Neural cell (in vitro differentiated cells): ENCODE data around the gene C1orf210. TPM values are rescaled to one million over a fixed set of nuclear protein-coding genes. Genes with fewer than 3 reads are reported as not detected.

Experiments
- H2AFZ ChIP-seq: fragments of 200-600, 300-800 bp; sonication (generic), shearing (Covaris generic); 2 replicates; pipeline ENCODE4 v1.6.0; 2014; ENCODE audit warnings: low read depth, mild to moderate bottlenecking, antibody characterized with exemption, low read length, moderate library complexity
- H3F3A ChIP-seq: fragments of 200-600 bp; shearing (Covaris generic); 2 replicates; pipeline ENCODE4 v1.6.1; 2016; ENCODE audit warnings: mild to moderate bottlenecking, moderate library complexity, mixed read lengths, antibody characterized with exemption, low read length; ENCODE audit not compliant: insufficient read depth, poor library complexity, severe bottlenecking
- H3K27ac ChIP-seq: fragments of 200-600, 300-800 bp; sonication (generic), shearing (Covaris generic); 2 replicates; pipeline ENCODE4 v1.5.1; 2014; ENCODE audit warnings: mild to moderate bottlenecking, low read length, moderate library complexity
- H3K27me3 ChIP-seq: fragments of 300-800, 200-600 bp; sonication (generic), shearing (Covaris generic); 2 replicates; pipeline ENCODE4 v1.6.0; 2014; ENCODE audit warnings: mild to moderate bottlenecking, low read depth, low read length, moderate library complexity; ENCODE audit not compliant: insufficient read depth
- H3K36me3 ChIP-seq: fragments of 300-800, 200-600 bp; sonication (generic), shearing (Covaris generic); 2 replicates; pipeline ENCODE4 v1.5.1; 2014; ENCODE audit warnings: mild to moderate bottlenecking, antibody characterized with exemption, low read length, moderate library complexity; ENCODE audit not compliant: insufficient read depth
- H3K4me2 ChIP-seq: fragments of 300-800, 200-600 bp; sonication (generic), shearing (Covaris generic); 2 replicates; pipeline ENCODE4 v1.6.0; 2014; ENCODE audit warnings: mild to moderate bottlenecking, low read length
- H3K4me3 ChIP-seq: fragments of 300-800, 200-600 bp; sonication (generic), shearing (Covaris generic); 2 replicates; pipeline ENCODE4 v1.5.1; 2014; ENCODE audit warnings: mild to moderate bottlenecking, low read length, moderate library complexity
- H3K79me2 ChIP-seq: fragments of 200-600 bp; shearing (Covaris generic); replicated peaks from 2 replicates; pipeline ENCODE4 v1.6.0; 2014; ENCODE audit warnings: mild to moderate bottlenecking, low read length, moderate library complexity; ENCODE audit not compliant: insufficient read depth
- H3K9ac ChIP-seq: fragments of 300-800, 200-600 bp; sonication (generic), shearing (Covaris generic); 2 replicates; pipeline ENCODE4 v1.6.1; 2016; ENCODE audit warnings: mild to moderate bottlenecking, low read length, mixed read lengths
- H3K9me2 ChIP-seq: fragments of 200-600 bp; shearing (Covaris generic); 2 replicates; pipeline ENCODE4 v1.6.1; 2016; ENCODE audit warnings: mild to moderate bottlenecking, low read length, mixed read lengths; ENCODE audit not compliant: insufficient read depth
- H3K9me3 ChIP-seq: fragments of 200-600, 300-800 bp; sonication (generic), shearing (Covaris generic); 2 replicates; pipeline ENCODE4 v1.6.1; 2016; ENCODE audit warnings: mild to moderate bottlenecking, mixed run types, low read length, moderate library complexity, mixed read lengths
- H4K20me1 ChIP-seq: fragments of 200-600 bp; shearing (Covaris generic); 2 replicates; pipeline ENCODE4 v1.6.1; 2016; ENCODE audit warnings: mild to moderate bottlenecking, mixed run types; ENCODE audit not compliant: insufficient read depth
- CTCF ChIP-seq: fragments of 450-650 bp; IDR thresholded peaks from 2 replicates; pipeline ENCODE4 v1.5.1; 2014; ENCODE audit warnings: antibody characterized with exemption, mild to moderate bottlenecking, moderate library complexity; ENCODE audit not compliant: poor library complexity, severe bottlenecking
- EP300 ChIP-seq: fragments of 450-650 bp; conservative IDR thresholded peaks from 2 replicates; pipeline ENCODE4 v1.6.1; 2014; ENCODE audit warnings: antibody characterized with exemption, mild to moderate bottlenecking, moderate library complexity; ENCODE audit not compliant: poor library complexity, severe bottlenecking
- EZH2 ChIP-seq: fragments of 200-600, 300-800 bp; shearing (Covaris generic), sonication (generic); IDR thresholded peaks from 2 replicates; pipeline ENCODE4 v1.6.1; 2014; ENCODE audit warnings: antibody characterized with exemption, low read length, borderline replicate concordance, mild to moderate bottlenecking; ENCODE audit not compliant: insufficient read depth, poor library complexity, severe bottlenecking
- MXI1 ChIP-seq: fragments of 450-650 bp; conservative IDR thresholded peaks from 2 replicates; pipeline ENCODE4 v1.6.1; 2014; ENCODE audit warnings: antibody characterized with exemption, mild to moderate bottlenecking; ENCODE audit not compliant: poor library complexity, severe bottlenecking
- POLR2AphosphoS5 ChIP-seq: IDR thresholded peaks from 2 replicates; pipeline ENCODE4 v1.6.1; 2012
- RAD21 ChIP-seq: fragments of 450-650 bp; conservative IDR thresholded peaks from 2 replicates; pipeline ENCODE4 v1.6.1; 2014; ENCODE audit warnings: antibody characterized with exemption, mild to moderate bottlenecking, moderate library complexity
- SMC3 ChIP-seq: fragments of 450-650 bp; conservative IDR thresholded peaks from 2 replicates; pipeline ENCODE4 v1.6.1; 2014; ENCODE audit warnings: antibody characterized with exemption, mild to moderate bottlenecking, moderate library complexity; ENCODE audit not compliant: poor library complexity
- TAF1 ChIP-seq: IDR thresholded peaks from 2 replicates; pipeline ENCODE4 v1.6.1; 2012; ENCODE audit warnings: low read depth
- polyA plus RNA-seq: library from polyadenylated mRNA; depleted of rRNA; stranded (reverse); fragments of >200 nt; gene quantifications from 2 replicates; pipeline ENCODE4 v1.2.3, GENCODE V29; 2014
- TF ChIP-seq, protein P1 (sequence below): IDR thresholded peaks from 2 replicates; pipeline ENCODE4 v1.6.1; 2012; ENCODE audit warnings: borderline replicate concordance

Gene C1orf210
- polyA plus RNA-seq, 1 donor from 2014 or later, result not detected

DNA sequence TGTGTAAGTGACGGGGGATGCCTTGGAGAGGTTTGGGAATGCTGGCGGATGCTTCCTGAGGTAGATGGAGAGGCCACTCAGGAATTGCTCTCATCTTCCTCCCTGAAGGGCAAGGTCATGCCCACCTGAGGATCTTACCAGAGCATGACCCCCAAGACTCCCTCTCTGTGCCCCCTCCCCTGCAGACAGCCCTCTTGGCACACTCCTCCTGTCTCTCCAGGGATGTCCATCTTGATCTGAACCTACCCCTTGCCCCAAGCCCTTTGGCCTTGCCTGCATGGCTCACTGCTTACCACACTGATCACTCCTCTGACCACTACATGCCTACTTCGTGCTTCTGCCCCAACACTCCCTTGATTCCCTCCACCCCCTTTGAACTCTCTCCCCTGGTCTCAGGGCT, 34.4 kb upstream of the C1orf210 start:
- no peak overlapping the region for H3K4me2 ChIP-seq
- no peaks in the 10 kb centered on the region for H4K20me1 ChIP-seq
- H3K27ac ChIP-seq, result no peak overlapping the region
- H2AFZ ChIP-seq, result no peak overlapping the region
- no peak overlapping the region for H3K9ac ChIP-seq
- no peak overlapping the region for H3K4me3 ChIP-seq
- H3K36me3 ChIP-seq, result no peaks in the 10 kb centered on the region
- H3K9me3 ChIP-seq, result no peaks in the 10 kb centered on the region
- no peaks in the 10 kb centered on the region for H3K9me2 ChIP-seq
- no peaks in the 10 kb centered on the region for H3K79me2 ChIP-seq
- no peak for TF ChIP-seq RAD21
- TF ChIP-seq EP300, result no peak
- no peak for TF ChIP-seq MXI1
- no peak for TF ChIP-seq EZH2
- TF ChIP-seq, protein P1, sequence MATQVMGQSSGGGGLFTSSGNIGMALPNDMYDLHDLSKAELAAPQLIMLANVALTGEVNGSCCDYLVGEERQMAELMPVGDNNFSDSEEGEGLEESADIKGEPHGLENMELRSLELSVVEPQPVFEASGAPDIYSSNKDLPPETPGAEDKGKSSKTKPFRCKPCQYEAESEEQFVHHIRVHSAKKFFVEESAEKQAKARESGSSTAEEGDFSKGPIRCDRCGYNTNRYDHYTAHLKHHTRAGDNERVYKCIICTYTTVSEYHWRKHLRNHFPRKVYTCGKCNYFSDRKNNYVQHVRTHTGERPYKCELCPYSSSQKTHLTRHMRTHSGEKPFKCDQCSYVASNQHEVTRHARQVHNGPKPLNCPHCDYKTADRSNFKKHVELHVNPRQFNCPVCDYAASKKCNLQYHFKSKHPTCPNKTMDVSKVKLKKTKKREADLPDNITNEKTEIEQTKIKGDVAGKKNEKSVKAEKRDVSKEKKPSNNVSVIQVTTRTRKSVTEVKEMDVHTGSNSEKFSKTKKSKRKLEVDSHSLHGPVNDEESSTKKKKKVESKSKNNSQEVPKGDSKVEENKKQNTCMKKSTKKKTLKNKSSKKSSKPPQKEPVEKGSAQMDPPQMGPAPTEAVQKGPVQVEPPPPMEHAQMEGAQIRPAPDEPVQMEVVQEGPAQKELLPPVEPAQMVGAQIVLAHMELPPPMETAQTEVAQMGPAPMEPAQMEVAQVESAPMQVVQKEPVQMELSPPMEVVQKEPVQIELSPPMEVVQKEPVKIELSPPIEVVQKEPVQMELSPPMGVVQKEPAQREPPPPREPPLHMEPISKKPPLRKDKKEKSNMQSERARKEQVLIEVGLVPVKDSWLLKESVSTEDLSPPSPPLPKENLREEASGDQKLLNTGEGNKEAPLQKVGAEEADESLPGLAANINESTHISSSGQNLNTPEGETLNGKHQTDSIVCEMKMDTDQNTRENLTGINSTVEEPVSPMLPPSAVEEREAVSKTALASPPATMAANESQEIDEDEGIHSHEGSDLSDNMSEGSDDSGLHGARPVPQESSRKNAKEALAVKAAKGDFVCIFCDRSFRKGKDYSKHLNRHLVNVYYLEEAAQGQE, result no peak
- TF ChIP-seq TAF1, result no peak
- TF ChIP-seq CTCF, result no peak
- no peak for TF ChIP-seq SMC3
- no peak for TF ChIP-seq POLR2AphosphoS5
- H3K27me3 ChIP-seq, result no peaks in the 10 kb centered on the region
- H3F3A ChIP-seq, result no peaks in the 10 kb centered on the region

GRCh38 chr1:43319288-43319687, 33.9 kb upstream of the C1orf210 start:
- Histone ChIP-seq H3K4me3 (no peak overlapping the region), H3K36me3 (no peaks in the 10 kb centered on the region), H3F3A (no peaks in the 10 kb centered on the region), H4K20me1 (no peaks in the 10 kb centered on the region), H3K9ac (no peak overlapping the region), H3K27me3 (no peaks in the 10 kb centered on the region), H3K27ac (no peak overlapping the region), H3K79me2 (no peaks in the 10 kb centered on the region), H3K9me2 (no peaks in the 10 kb centered on the region), H2AFZ (no peak overlapping the region), H3K4me2 (no peak overlapping the region), H3K9me3 (no peaks in the 10 kb centered on the region)
- TF ChIP-seq, protein P1, result no peak
- TF ChIP-seq RAD21 (no peak), EP300 (no peak), MXI1 (no peak), SMC3 (no peak), POLR2AphosphoS5 (no peak), TAF1 (no peak), EZH2 (no peak), CTCF (no peak)
